ENCODE data around the gene GANC.

Gene GANC

DNA sequence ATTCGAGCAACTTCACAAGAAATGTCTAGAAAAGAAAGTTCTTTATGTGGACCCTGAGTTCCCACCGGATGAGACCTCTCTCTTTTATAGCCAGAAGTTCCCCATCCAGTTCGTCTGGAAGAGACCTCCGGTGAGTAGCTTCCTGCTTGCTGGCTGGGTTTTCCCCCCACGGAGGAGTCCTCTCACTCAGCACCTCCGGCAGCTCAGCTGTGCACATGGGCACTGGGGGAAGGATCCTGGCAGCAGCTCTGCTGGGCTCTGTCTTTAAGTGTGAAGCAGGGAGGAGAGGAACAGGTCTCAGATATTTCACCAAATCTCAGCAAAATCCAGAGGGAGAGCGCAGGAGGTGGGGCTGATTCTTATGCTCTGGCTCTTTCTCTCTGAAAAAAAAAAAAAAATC is 87.0 kb downstream of the GANC start:
- ChIA-PET CTCF (no interaction called here), POLR2A (no interaction called here)
- no peaks in the 10 kb centered on the region for H3K4me1 ChIP-seq (ENCODE audit: control insufficient read depth, insufficient read depth, low read length)
- H3K36me3 ChIP-seq (ENCODE audit: control insufficient read depth in 2 of 2, insufficient read depth in 1 of 2, low read length in 2 of 2), result no peaks in the 10 kb centered on the region
- no peaks in the 10 kb centered on the region for H3K9me3 ChIP-seq (ENCODE audit: control insufficient read depth, insufficient read depth, low read depth, low read length)
- TF ChIP-seq ZNF416 (tag by site-specific recombination; IDR thresholded peaks at IDR 0.05) (no peak), EGR2 (tag by site-specific recombination; IDR thresholded peaks at IDR 0.05; ENCODE audit: low read depth) (no peak), ZSCAN16 (tag by site-specific recombination; IDR thresholded peaks at IDR 0.05) (no peak), ZNF501 (tag by site-specific recombination; IDR thresholded peaks at IDR 0.05) (no peak), ZNF324 (tag by site-specific recombination; IDR thresholded peaks at IDR 0.05) (no peak), GLI2 (tag by site-specific recombination; IDR thresholded peaks at IDR 0.05; ENCODE audit: borderline replicate concordance, low read depth) (no peak), ZNF280D (tag by site-specific recombination; IDR thresholded peaks at IDR 0.05) (no peak), TRIM28 (IDR thresholded peaks at IDR 0.05; ENCODE audit: borderline replicate concordance, low read length) (no peak), ZNF23 (tag by site-specific recombination; IDR thresholded peaks at IDR 0.05; ENCODE audit: borderline replicate concordance) (no peak), ZBTB21 (tag by site-specific recombination; IDR thresholded peaks at IDR 0.05) (no peak), ZNF114 (tag by site-specific recombination; IDR thresholded peaks at IDR 0.05) (no peak), KLF17 (tag by site-specific recombination; IDR thresholded peaks at IDR 0.05) (no peak), ZFP37 (tag by site-specific recombination; IDR thresholded peaks at IDR 0.05) (no peak), ZNF311 (tag by site-specific recombination; IDR thresholded peaks at IDR 0.05; ENCODE audit: borderline replicate concordance) (no peak), BCL11B (tag by site-specific recombination; IDR thresholded peaks at IDR 0.05; ENCODE audit: low read depth) (no peak), ZNF292 (tag by site-specific recombination; IDR thresholded peaks at IDR 0.05; ENCODE audit: borderline replicate concordance, low read depth) (no peak), ZNF24 (tag by site-specific recombination; IDR thresholded peaks at IDR 0.05) (no peak)
- TF ChIP-seq, protein P1, sequence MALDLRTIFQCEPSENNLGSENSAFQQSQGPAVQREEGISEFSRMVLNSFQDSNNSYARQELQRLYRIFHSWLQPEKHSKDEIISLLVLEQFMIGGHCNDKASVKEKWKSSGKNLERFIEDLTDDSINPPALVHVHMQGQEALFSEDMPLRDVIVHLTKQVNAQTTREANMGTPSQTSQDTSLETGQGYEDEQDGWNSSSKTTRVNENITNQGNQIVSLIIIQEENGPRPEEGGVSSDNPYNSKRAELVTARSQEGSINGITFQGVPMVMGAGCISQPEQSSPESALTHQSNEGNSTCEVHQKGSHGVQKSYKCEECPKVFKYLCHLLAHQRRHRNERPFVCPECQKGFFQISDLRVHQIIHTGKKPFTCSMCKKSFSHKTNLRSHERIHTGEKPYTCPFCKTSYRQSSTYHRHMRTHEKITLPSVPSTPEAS (tag by site-specific recombination; IDR thresholded peaks at IDR 0.05), result no peak
- no peak overlapping the region for H3K4me3 ChIP-seq (ENCODE audit: low read depth, low read length)
- no peak overlapping the region for H3K27ac ChIP-seq (ENCODE audit: extremely low read depth, low read depth, low read length)

GRCh38 chr15:42360535-42361112 is 87.6 kb downstream of the GANC start:
- Histone ChIP-seq H3K36me3 (ENCODE audit: control insufficient read depth in 2 of 2, insufficient read depth in 1 of 2, low read length in 2 of 2) (no peaks in the 10 kb centered on the region), H3K9me3 (ENCODE audit: control insufficient read depth, insufficient read depth, low read depth, low read length) (no peaks in the 10 kb centered on the region), H3K27ac (ENCODE audit: extremely low read depth, low read depth, low read length) (no peak overlapping the region), H3K4me1 (ENCODE audit: control insufficient read depth, insufficient read depth, low read length) (no peaks in the 10 kb centered on the region), H3K4me3 (ENCODE audit: low read depth, low read length) (no peak overlapping the region)
- no peak for TF ChIP-seq AEBP2 (tag by site-specific recombination; IDR thresholded peaks at IDR 0.05; ENCODE audit: borderline replicate concordance)
- no peak for TF ChIP-seq ZNF529 (tag by site-specific recombination; IDR thresholded peaks at IDR 0.05; ENCODE audit: insufficient replicate concordance)
- TF ChIP-seq ZNF521 (tag by site-specific recombination; IDR thresholded peaks at IDR 0.05), result no peak
- TF ChIP-seq ZNF23 (tag by site-specific recombination; IDR thresholded peaks at IDR 0.05; ENCODE audit: borderline replicate concordance), result no peak
- no peak for TF ChIP-seq ZBTB26 (tag by site-specific recombination; optimal IDR thresholded peaks at IDR 0.05)
- TF ChIP-seq ZNF155 (tag by site-specific recombination; IDR thresholded peaks at IDR 0.05), result no peak
- no peak for TF ChIP-seq ZIC2 (tag by site-specific recombination; IDR thresholded peaks at IDR 0.05)
- TF ChIP-seq SALL2 (tag by site-specific recombination; IDR thresholded peaks at IDR 0.05; ENCODE audit: borderline replicate concordance), result no peak
- TF ChIP-seq ZNF19 (tag by site-specific recombination; IDR thresholded peaks at IDR 0.05; ENCODE audit: low read depth), result no peak
- no peak for TF ChIP-seq SETDB1 (IDR thresholded peaks at IDR 0.05; ENCODE audit: insufficient read length, low read length)
- TF ChIP-seq ZNF830 (tag by site-specific recombination; IDR thresholded peaks at IDR 0.05; ENCODE audit: low read depth), result no peak
- POLR2A ChIA-PET, result no interaction called here
- CTCF ChIA-PET, result interaction anchor here (0.7 kb wide), 1 partner anchor 744 kb away, joined by 4 read pairs; no protein-coding TSS in a partner anchor
